GM19043 (cell line): ENCODE data around the gene FOXO3.

ENCODE experiments used
- ATAC-seq: cut with Tn5 transposase; IDR thresholded peaks from one replicate; pipeline ENCODE4 v1.9.1; 2021; ENCODE audit warnings: low read depth; ENCODE audit not compliant: unreplicated experiment

Gene FOXO3

DNA sequence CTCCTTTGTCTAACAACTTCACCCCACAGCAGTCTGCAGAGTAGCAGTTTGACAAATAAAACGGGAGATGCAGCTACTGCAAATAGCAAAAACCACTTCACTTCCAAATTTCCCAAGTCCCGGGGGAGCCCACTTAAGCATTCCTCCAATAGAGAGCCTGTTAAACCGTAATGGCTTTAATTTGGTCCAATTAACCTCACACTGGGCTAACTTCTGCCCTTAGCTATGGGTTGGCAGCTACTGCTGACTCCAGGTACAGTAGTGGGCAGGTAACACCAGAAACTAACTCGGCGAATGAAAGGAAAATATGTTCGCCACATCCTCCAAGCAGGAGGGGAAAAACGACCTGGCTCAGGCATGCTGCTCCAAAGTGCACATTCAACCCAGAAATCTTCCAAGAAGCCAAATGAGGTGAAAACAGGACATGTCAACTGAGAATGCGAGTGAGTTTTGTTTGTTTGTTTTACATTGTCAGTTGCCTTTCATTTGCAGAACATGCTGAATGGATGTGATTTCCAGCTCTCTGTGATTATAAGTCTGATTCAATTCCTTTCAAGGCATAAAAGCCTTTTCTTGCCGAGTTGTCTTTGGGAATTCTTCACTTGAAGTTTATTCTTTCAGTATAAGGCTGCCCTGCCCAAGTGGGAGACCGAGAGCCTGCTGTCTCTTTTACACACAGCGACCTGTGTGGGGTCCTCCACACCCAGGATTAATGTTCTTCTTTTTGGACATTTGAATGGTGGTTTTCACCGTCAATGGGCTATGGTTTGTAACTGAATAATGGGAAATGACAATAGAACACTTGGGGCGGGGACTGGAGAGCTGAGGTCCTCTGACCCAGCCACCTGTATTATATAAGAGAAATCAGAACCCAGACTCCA lies 170.2 kb downstream of the FOXO3 start:
- ATAC-seq: no peak

DNA sequence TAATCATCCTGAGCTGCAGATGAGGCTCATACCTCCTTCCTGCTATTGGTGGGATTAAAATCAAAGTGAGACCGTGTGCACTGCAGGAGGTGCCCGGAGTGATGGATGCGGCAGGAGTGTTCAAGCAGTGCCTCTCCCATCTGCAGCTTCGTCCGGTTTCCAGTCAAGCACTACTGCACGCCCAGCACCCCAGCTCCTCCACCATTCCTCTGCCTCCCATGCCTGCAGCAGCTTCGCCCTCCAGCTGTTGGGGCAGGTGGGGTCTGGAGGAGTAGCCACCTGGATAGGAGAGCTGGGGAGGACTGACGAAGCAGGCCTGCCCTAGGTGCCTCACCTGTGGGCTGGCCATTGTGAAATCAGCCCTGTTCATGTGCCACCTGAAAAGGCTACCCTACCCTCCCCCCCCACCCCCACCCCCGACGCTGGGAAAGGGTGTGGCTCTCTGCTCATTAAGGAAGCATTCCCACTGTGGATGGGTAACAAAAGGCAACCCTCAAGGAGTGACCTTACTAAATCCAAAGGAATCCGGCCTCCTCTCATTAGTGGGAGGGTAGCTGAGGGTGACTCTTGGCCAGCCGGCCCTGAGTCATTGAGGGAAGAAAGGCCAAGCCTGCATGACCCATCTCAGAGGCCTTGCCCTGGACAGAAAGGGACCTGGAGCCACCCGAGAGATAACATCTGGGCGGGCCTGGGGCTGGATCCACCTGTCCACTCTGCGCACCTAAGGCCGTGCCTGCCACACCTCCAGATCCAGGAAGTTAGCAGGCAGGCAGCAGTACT lies 171.6 kb downstream of the FOXO3 start:
- no peak for ATAC-seq

DNA sequence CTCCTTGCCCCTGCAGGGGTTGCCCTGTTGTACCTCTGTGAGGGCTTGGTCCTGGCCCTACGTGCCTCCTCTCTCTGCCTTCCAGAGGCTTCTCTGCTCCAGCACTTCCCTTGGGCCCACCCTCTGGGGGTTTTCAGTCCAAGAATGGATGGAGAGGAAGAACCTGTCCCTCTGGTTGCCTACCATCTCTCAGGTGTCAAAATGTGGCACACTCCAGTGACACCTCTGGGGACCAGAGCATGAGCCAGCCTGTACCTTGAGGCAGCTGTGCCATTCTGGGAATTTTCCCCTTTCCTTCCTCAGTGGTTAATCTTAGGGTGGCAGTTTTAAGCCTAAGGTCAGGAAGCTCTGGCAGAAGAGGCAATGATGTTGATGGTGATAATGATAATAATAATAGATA lies 172.3 kb downstream of the FOXO3 start:
- ATAC-seq: no peak

DNA sequence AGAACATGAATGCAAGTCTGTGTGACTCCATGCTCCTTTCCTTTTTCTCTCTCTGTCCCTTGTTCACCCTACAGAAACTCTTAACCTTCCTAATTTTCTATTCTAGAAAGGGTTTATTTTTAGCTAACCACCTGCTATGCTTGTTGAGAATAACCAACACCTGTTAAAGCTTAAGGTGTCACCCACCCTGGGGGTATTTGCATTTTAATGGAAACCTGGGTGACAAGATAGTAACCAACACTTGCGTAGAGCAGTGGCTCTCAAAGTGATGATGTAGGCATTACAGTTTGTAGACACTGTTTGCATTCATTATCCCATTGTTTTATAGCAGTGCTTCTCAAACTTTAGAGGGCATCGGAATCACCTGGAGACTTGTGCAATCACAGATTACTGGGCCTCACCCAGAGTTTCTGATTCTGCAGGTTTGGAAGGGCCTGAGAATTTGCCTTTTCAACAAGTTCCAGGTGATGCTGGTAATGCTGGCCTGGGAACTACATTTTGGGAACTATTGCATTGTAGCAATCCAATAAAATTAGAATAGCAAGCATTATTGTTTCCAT lies 173.1 kb downstream of the FOXO3 start:
- no peak for ATAC-seq
